Esophagus muscularis mucosa (tissue), 4 donors: ENCODE measurements around the gene KCNQ5. TPM values are rescaled to one million over a fixed set of nuclear protein-coding genes. Genes with fewer than 3 reads are reported as not detected.

Experiments used
- DNase-seq: peaks from one replicate; pipeline ENCODE4 v3.0.0-alpha.2; 2017; ENCODE audit errors: extremely low spot score
- H3K27ac ChIP-seq, 4 donors: fragments of 200-600 bp; sonication (generic); replicated peaks in 1 of 4; 1 replicate in 3 of 4; 2 replicates in 1 of 4; pipeline ENCODE4 v1.5.1; 2016 to 2019; ENCODE audit warnings: mild to moderate bottlenecking in 1 of 4
- H3K27me3 ChIP-seq, 4 donors: fragments of 200-600 bp; sonication (generic); one replicate each; pipeline versions ENCODE4 v1.5.1 to v1.6.0; 2016 to 2019
- H3K36me3 ChIP-seq, 4 donors: fragments of 200-600 bp; sonication (generic); one replicate each; pipeline ENCODE4 v1.5.1; 2016 to 2019
- H3K4me1 ChIP-seq, 4 donors: fragments of 200-600 bp; sonication (generic); one replicate each; pipeline ENCODE4 v1.5.1; 2016 to 2019
- H3K4me3 ChIP-seq, 4 donors: fragments of 200-600 bp; sonication (generic); 1 replicate in 2 of 4; 2 replicates in 2 of 4; pipeline ENCODE4 v1.5.1; 2016 to 2019; ENCODE audit warnings: mild to moderate bottlenecking in 4 of 4, moderate library complexity in 1 of 4
- H3K9me3 ChIP-seq, 4 donors: fragments of 200-600 bp; sonication (generic); 1 replicate in 3 of 4; 2 replicates in 1 of 4; pipeline ENCODE4 v1.5.1; 2016 to 2019
- CTCF ChIP-seq, 3 experiments: fragments of 200-600 bp in 2 of 3; fragments of 450-650 bp in 1 of 3; sonication (generic) in 2 of 3; IDR thresholded peaks; one replicate each; pipeline ENCODE4 v1.5.1; 2017 to 2019; ENCODE audit warnings: antibody characterized with exemption in 3 of 3, mild to moderate bottlenecking in 2 of 3, moderate library complexity in 1 of 3
- EP300 ChIP-seq: sonication (generic); formaldehyde crosslinking; IDR thresholded peaks from one replicate; pipeline ENCODE4 v1.6.1; 2017; ENCODE audit warnings: antibody characterized with exemption
- POLR2A ChIP-seq: fragments of 450-650 bp; IDR thresholded peaks from one replicate; pipeline ENCODE4 v1.6.1; 2017; ENCODE audit warnings: antibody characterized with exemption, moderate library complexity, mild to moderate bottlenecking, low read depth
- POLR2AphosphoS5 ChIP-seq, 2 donors: sonication (generic); formaldehyde crosslinking; IDR thresholded peaks; one replicate each; pipeline ENCODE4 v1.6.1; 2017; ENCODE audit warnings: antibody characterized with exemption in 2 of 2
- WGBS: methylation state at CpG from one replicate; pipeline ENCODE4 v1.1.5; 2018; 5-methylcytosine and 5-hydroxymethylcytosine counted together
- intact Hi-C: fragments of 100-400 bp; cut with DNase I; formaldehyde crosslinking; loops from one replicate; pipeline ENCODE4 v1.15.1; 2023
- total RNA-seq, 4 donors: library from RNA; depleted of rRNA; stranded (reverse); fragments of >200 nt; gene quantifications; one replicate each; pipeline versions ENCODE4 v1.1.0 to v1.2.1, GENCODE V29; 2016

KCNQ5 gene
- total RNA-seq, 4 donors from 2014 or later: 1.2 to 2.2 (median 1.8) TPM

DNA sequence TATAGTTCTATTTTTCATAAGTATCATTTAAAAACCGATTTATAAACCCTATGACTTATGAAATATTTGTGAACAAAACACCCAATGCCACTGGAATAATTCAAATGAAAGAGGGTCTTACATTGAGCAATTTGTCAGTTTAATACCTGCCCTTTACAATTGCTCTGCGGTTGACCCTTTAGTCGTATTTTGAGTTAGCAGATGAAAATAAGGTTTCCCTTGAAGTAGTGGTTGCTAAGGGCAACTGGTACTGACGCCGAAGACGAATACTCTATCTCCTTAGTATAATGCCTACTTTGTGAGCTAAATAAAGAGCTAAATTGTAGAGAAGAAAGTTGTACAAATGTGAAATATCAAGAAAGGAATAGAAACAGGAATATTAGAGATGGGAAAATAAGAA lies 69.4 kb downstream of the KCNQ5 start:
- WGBS: 80% methylated on average over 6 of the region's 6 CpGs

GRCh38 chr6:72696055-72696454 lies 74.2 kb downstream of the KCNQ5 start:
- Histone ChIP-seq H3K4me1 (no peaks in the 10 kb centered on the region), H3K27ac (no peak overlapping the region), H3K27me3 (no peaks in the 10 kb centered on the region), H3K36me3 (no peaks in the 10 kb centered on the region), H3K9me3 (no peaks in the 10 kb centered on the region), H3K4me3 (no peak overlapping the region)
- TF ChIP-seq POLR2A (no peak), CTCF (IDR thresholded peaks at IDR 0.05) (no peak), EP300 (no peak), POLR2AphosphoS5 (IDR thresholded peaks at IDR 0.05) (no peak)
- WGBS: 93% methylated on average over 3 of the region's 3 CpGs
- no peak for DNase-seq
- intact Hi-C loops: no loop called here

More for the DNA sequence above, 69.4 kb downstream of the KCNQ5 start:
- no peak for DNase-seq
- Histone ChIP-seq H3K36me3 (no peaks in the 10 kb centered on the region), H3K4me3 (no peak overlapping the region), H3K4me1 (no peaks in the 10 kb centered on the region), H3K27ac (no peak overlapping the region), H3K9me3 (no peaks in the 10 kb centered on the region), H3K27me3 (no peaks in the 10 kb centered on the region)
- TF ChIP-seq CTCF (IDR thresholded peaks at IDR 0.05) (no peak), POLR2AphosphoS5 (IDR thresholded peaks at IDR 0.05) (no peak), EP300 (no peak), POLR2A (no peak)
- intact Hi-C loops: no loop called here

GRCh38 chr6:72699159-72699558 lies 77.3 kb downstream of the KCNQ5 start:
- 61% methylated on average over 1 of the region's 1 CpG for WGBS

DNA sequence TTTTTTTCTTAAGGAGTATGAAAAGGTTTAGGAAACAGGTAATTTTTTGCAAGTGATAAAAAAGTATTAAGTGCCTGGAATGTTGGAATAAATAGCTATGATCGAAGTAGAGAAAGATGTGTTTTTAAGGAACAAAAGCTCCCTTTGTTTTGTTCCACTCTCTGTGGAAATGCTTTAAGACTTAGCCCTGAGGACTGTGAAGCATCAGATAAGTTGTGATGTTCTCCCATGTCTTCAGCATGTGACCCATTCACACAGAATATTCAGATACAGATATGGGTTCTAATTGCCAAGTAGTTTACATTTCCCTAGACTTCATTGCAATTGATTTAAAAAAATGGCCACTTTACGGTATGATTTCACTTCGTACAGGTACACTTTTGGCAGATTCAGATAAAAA lies 80.6 kb downstream of the KCNQ5 start:
- no peak for DNase-seq
- no peaks in the 10 kb centered on the region for H3K36me3 ChIP-seq
- no peaks in the 10 kb centered on the region for H3K4me1 ChIP-seq
- TF ChIP-seq EP300: no peak
- no peak for TF ChIP-seq POLR2A
- no peak for TF ChIP-seq POLR2AphosphoS5 (IDR thresholded peaks at IDR 0.05)
- no peak for TF ChIP-seq CTCF (IDR thresholded peaks at IDR 0.05)
- no peak overlapping the region for H3K27ac ChIP-seq
- 86% methylated on average over 3 of the region's 3 CpGs for WGBS
- H3K27me3 ChIP-seq: no peaks in the 10 kb centered on the region
- H3K4me3 ChIP-seq: no peak overlapping the region
- no peaks in the 10 kb centered on the region for H3K9me3 ChIP-seq
- intact Hi-C loops: no loop called here

More at GRCh38 chr6:72699159-72699558, 77.3 kb downstream of the KCNQ5 start:
- Histone ChIP-seq H3K4me3 (no peak overlapping the region), H3K36me3 (no peaks in the 10 kb centered on the region), H3K27ac (no peak overlapping the region), H3K27me3 (no peaks in the 10 kb centered on the region), H3K9me3 (no peaks in the 10 kb centered on the region), H3K4me1 (no peaks in the 10 kb centered on the region)
- TF ChIP-seq POLR2AphosphoS5 (IDR thresholded peaks at IDR 0.05) (no peak), CTCF (IDR thresholded peaks at IDR 0.05) (no peak), EP300 (no peak), POLR2A (no peak)
- no peak for DNase-seq
- intact Hi-C loops: no loop called here

DNA sequence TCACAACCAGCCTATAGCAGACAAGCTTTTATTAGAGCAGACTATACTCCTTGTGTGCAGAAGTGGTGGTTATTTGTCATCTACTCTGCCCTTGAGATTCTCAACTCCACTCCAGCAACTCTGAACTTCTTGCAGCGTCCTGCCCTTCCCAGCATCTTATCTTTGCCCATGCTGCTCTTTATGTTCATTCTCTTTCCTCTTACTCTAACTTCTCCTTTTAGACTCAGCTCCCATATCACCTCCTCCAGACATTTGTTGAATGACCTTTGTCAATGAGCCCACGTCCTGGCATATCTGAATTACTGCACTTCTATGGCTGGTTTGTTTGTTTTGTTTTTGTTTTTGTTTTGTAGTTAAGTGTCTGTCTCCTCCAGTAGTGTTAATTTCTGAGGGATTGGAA lies 81.2 kb downstream of the KCNQ5 start:
- no peak for DNase-seq
- no peak for TF ChIP-seq CTCF (IDR thresholded peaks at IDR 0.05)
- no peak for TF ChIP-seq EP300
- TF ChIP-seq POLR2AphosphoS5 (IDR thresholded peaks at IDR 0.05): no peak
- no peak for TF ChIP-seq POLR2A
- intact Hi-C loops: no loop called here
- H3K27ac ChIP-seq: no peak overlapping the region
- H3K9me3 ChIP-seq: no peaks in the 10 kb centered on the region
- no peaks in the 10 kb centered on the region for H3K36me3 ChIP-seq
- H3K4me3 ChIP-seq: no peak overlapping the region
- no peaks in the 10 kb centered on the region for H3K27me3 ChIP-seq
- H3K4me1 ChIP-seq: no peaks in the 10 kb centered on the region
- WGBS: 61% methylated on average over 2 of the region's 2 CpGs
